Liver (tissue), 3 donors: ENCODE results near the gene NOL4L.

ENCODE experiments used
- CTCF ChIP-seq: fragments of 150-350 bp; IDR thresholded peaks from 2 replicates; pipeline ENCODE4 v1.5.1; 2017; ENCODE audit warnings: improper control_type of control experiment, low read depth, low read length; ENCODE audit not compliant: missing input control
- EGR1 ChIP-seq, 2 donors: IDR thresholded peaks; 2 replicates each; pipeline ENCODE4 v1.6.1; 2016 to 2018; ENCODE audit warnings: antibody characterized with exemption in 2 of 2, low read depth in 2 of 2
- FOXA2 ChIP-seq: IDR thresholded peaks from 2 replicates; pipeline ENCODE4 v1.6.1; 2016; ENCODE audit warnings: antibody characterized with exemption
- GABPA ChIP-seq, 2 donors: IDR thresholded peaks in 1 of 2; conservative IDR thresholded peaks in 1 of 2; 2 replicates each; pipeline ENCODE4 v1.6.1; 2016; ENCODE audit warnings: antibody characterized with exemption in 2 of 2, mild to moderate bottlenecking in 1 of 2, moderate library complexity in 1 of 2
- JUND ChIP-seq, 2 donors: IDR thresholded peaks; 2 replicates each; pipeline ENCODE4 v1.6.1; 2016; ENCODE audit warnings: antibody characterized with exemption in 2 of 2
- NR2F2 ChIP-seq: IDR thresholded peaks from 2 replicates; pipeline ENCODE4 v1.6.1; 2016; ENCODE audit warnings: antibody characterized with exemption
- TF ChIP-seq, protein P1 (sequence below): IDR thresholded peaks from 2 replicates; pipeline ENCODE4 v1.6.1; 2016; ENCODE audit warnings: antibody characterized with exemption
- TF ChIP-seq, protein P2 (sequence below): IDR thresholded peaks from 2 replicates; pipeline ENCODE4 v1.6.1; 2016; ENCODE audit warnings: antibody characterized with exemption
- TF ChIP-seq, protein P3 (sequence below): IDR thresholded peaks from 2 replicates; pipeline ENCODE4 v1.6.1; 2016; ENCODE audit warnings: antibody characterized with exemption, mild to moderate bottlenecking
- donor health status: healthy.
- donor health status: healthy.

DNA sequence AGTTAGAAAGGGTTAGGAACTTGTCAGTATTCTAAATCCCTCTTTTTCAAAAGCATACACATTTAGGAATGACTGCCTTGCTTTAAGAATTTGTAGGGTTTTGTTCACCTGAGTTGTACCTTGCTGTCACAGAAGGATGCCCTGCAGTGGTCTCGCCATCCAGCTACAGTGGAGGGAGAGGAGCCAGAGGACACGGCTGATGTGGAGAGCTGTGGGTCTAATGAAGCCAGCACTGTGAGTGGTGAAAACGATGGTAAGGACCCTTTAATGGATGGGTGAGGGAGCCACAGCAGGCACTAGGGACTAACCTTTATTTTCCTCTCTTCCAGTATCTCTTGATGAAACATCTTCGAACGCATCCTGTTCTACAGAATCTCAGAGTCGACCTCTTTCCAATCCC is 157.1 kb downstream of the NOL4L start:
- no peak for TF ChIP-seq CTCF
- TF ChIP-seq, protein P1, sequence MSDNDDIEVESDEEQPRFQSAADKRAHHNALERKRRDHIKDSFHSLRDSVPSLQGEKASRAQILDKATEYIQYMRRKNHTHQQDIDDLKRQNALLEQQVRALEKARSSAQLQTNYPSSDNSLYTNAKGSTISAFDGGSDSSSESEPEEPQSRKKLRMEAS: no peak
- no peak for TF ChIP-seq GABPA (IDR thresholded peaks at IDR 0.05 in 1 of 2, conservative IDR thresholded peaks at IDR 0.05 in 1 of 2)
- no peak for TF ChIP-seq EGR1 (IDR thresholded peaks at IDR 0.05; ENCODE audit: low read depth in 2 of 2)
- TF ChIP-seq, protein P2, sequence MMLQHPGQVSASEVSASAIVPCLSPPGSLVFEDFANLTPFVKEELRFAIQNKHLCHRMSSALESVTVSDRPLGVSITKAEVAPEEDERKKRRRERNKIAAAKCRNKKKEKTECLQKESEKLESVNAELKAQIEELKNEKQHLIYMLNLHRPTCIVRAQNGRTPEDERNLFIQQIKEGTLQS: no peak
- TF ChIP-seq, protein P3, sequence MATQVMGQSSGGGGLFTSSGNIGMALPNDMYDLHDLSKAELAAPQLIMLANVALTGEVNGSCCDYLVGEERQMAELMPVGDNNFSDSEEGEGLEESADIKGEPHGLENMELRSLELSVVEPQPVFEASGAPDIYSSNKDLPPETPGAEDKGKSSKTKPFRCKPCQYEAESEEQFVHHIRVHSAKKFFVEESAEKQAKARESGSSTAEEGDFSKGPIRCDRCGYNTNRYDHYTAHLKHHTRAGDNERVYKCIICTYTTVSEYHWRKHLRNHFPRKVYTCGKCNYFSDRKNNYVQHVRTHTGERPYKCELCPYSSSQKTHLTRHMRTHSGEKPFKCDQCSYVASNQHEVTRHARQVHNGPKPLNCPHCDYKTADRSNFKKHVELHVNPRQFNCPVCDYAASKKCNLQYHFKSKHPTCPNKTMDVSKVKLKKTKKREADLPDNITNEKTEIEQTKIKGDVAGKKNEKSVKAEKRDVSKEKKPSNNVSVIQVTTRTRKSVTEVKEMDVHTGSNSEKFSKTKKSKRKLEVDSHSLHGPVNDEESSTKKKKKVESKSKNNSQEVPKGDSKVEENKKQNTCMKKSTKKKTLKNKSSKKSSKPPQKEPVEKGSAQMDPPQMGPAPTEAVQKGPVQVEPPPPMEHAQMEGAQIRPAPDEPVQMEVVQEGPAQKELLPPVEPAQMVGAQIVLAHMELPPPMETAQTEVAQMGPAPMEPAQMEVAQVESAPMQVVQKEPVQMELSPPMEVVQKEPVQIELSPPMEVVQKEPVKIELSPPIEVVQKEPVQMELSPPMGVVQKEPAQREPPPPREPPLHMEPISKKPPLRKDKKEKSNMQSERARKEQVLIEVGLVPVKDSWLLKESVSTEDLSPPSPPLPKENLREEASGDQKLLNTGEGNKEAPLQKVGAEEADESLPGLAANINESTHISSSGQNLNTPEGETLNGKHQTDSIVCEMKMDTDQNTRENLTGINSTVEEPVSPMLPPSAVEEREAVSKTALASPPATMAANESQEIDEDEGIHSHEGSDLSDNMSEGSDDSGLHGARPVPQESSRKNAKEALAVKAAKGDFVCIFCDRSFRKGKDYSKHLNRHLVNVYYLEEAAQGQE: no peak
- no peak for TF ChIP-seq JUND (IDR thresholded peaks at IDR 0.05)
- no peak for TF ChIP-seq FOXA2
- TF ChIP-seq NR2F2: no peak
